8988T (cell line): ENCODE data around the gene MR1.
"Not testable (repeated sequence)": the region's sequence is repeated elsewhere in the genome, so short reads cannot be mapped to it uniquely, and the experiment has no call there.

Source experiments
- DNase-seq: peaks from one replicate; pipeline ENCODE4 v3.0.0; 2011

The MR1 gene

DNA sequence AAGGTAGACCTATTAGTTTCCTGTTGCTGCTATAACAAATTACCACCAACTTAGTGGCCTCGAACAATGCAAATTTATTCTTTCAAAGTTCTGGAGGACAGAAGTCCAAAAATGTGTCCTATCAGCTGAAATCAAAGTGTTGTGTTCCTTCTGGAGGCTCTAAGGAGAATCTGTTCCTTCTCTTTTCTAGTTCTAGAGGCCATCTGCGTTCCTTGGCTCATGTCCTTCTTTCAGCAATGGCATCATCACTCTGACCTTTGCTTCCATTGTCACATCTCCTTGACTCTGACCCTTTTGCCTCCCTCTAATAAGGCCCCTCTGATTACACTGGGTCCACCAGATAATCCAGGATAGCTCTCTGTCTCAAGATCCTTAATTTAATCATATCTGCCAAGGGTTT is 1.2 kb upstream of the MR1 start:
- DNase-seq = no peak

GRCh38 chr1:181033128-181033798 is 520 bp upstream of the MR1 start:
- no peak for DNase-seq

- not testable (repeated sequence) for DNase-seq
Measured at GRCh38 chr1:181035210-181035609, 1.4 kb downstream of the MR1 start.

DNA sequence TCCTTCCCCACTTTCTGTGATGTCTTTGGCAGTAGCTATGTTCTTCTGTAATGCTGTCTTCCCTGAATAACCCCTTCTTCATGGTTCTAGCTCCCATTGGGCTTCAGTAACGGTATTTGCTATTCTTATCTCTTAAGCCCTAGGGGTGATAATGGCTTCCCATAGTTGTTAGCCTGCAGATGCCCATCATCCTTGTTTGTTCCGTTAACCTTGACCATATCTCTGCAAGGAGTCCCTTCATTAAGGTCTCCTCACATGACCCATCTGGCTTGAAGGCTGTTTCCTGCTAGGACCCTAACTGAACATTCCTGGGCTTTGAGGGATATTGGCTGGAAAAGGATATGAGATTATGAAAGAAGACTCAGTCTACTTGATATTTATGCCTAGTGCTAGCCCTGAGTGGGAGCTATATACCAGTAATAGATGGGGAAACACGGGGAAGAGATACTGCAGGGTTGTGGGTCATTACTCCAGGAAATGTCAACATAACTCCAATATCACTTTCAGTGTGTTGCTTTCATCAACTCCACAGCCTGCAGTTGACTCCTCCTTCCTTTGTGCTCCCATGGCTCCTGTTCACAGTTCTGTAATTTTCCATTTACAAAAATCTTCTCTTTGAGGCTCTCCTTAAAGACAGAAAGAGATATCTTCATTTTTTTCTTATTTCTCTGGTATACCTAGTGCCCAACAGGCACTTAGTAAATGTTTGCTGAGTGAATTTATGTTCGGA is 2.5 kb downstream of the MR1 start:
- DNase-seq = no peak

GRCh38 chr1:181037386-181037785 is 3.6 kb downstream of the MR1 start:
- no peak for DNase-seq

GRCh38 chr1:181038399-181038873 is 4.7 kb downstream of the MR1 start:
- DNase-seq = peak; percentile 76

DNA sequence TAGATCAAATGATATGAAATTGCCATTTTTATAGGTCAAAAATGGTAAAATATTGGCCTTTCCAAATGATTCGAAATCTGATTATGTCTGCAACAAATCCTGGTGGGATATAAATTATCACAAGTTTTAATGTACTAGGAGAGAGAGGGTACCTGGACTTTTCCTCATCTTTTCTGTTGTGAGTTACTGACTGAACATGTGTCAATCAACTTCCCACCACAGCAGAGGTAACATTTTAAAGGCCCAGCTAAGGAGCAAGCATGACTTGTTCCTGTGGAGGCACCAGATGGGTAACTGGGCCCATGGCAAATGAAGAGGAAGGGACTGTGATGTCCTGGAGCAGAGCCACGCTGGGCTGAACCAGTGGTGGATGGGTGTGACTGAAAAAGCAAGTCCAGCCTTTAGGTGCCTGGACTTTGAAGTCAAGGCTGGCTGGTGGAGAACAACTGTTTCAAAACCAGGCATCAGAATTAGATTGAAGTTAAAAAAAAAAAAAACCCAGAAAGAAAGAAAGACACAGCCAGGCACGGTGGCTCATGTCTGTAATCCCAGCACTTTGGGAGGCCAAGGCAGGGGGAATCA is 6.6 kb downstream of the MR1 start:
- DNase-seq = no peak

DNA sequence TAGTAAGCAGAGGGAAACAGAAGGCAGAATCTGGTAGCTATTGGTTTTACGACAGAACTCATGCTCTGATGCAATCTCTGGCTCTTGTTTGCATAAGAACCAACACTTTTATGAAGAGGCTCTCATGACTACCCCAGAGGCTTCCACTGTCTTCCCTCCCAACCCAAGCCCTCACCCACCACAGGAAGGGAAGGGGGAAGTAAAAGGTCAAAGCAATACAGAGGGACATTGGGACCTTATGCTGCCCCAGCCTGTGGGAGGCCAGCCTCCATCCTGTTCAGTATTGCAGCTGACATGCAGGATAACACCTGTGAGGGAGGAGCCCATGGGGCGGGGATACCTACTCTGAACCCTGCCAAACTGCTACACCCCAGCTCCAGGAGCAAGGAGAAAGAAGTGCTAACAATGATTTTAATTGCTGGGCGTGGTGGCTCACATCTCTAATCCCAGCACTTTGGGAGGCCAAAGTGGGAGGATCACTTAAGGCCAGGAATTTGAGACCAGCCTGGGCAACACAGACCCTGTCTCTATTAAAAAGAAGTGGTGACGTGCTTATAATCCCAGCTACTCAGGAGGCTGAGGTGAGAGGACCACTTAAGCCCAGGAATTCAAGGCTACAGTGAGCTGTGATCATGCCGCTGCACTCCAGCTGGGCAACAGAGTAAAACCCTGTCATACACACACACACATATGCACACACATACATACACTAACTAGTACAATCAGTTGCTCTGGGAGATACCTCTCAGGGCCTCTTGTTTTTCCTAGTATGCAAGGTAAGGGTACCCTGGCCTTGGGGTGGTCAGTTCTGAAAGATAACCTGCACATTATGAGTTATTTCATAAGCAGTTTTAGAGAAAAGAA is 9.5 kb downstream of the MR1 start:
- DNase-seq = no peak

GRCh38 chr1:181044449-181044966 is 10.7 kb downstream of the MR1 start:
- no peak for DNase-seq

GRCh38 chr1:181045946-181046345 is 12.2 kb downstream of the MR1 start:
- DNase-seq = not testable (repeated sequence)

- no peak for DNase-seq
Measured at GRCh38 chr1:181049378-181049777, 15.6 kb downstream of the MR1 start.

- DNase-seq = no peak
Measured at GRCh38 chr1:181050922-181051321, 17.1 kb downstream of the MR1 start.

- no peak for DNase-seq
Measured at GRCh38 chr1:181056560-181056959, 22.8 kb downstream of the MR1 start.

DNA sequence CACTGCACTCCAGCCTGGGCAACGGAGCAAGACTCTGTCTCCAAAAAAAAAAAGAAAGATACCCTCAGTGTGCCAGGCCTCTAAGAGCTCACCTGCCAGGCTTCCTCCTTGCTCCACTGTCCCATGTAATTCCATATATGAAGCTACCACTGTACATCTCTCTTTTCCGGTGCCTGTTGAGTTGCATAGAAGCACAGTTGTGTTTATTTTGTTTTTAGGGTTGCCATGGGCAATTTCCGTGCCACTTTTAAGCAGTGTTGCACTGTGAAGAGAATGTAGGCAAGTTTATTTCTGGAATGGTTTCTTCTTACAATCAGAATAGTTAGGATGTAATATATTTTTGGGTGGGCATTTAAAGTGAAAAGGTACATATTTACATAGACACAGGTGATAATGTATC is 23.3 kb downstream of the MR1 start:
- DNase-seq = no peak

DNA sequence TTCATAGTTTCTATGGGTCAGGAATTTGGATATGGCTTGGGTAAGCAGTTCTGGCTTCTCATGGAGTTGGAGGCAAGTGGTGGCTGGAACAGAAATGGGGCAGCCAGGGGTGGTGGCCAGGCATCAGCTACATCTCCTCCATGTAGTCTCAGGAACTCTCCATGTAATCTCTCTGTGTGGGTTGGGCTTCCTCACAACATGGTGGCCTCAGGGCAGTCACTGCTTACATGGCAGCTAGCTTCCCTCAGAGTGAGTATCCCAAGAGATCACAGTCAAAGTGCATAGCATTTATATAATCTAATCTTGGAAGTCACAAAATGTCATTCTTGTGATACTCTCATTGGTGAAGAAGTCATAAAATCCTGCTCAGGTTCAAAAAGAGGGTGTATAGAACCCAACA is 25.7 kb downstream of the MR1 start:
- DNase-seq = no peak

- no peak for DNase-seq
Measured at GRCh38 chr1:181060066-181060465, 26.3 kb downstream of the MR1 start.

- DNase-seq = not testable (repeated sequence)
Measured at GRCh38 chr1:181060947-181061346, 27.2 kb downstream of the MR1 start.

DNA sequence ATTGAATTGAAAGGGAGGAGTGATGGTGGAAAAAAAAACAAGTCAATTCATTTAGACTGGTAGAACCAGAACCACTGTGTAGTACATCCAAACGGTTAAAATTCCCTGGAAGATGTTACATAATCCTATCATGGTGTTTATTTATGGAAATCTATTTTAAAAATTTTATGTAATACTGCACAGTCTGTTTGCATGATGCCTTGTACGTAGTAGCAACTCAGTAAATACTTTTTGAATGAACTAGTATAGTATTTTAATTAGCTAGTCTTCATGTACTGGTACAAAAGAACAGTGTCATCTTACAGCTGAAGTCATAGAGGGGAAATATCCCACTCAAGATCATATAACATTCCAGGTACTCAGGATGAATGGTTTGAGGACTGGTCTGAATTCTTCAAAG is 27.7 kb downstream of the MR1 start:
- DNase-seq = no peak

DNA sequence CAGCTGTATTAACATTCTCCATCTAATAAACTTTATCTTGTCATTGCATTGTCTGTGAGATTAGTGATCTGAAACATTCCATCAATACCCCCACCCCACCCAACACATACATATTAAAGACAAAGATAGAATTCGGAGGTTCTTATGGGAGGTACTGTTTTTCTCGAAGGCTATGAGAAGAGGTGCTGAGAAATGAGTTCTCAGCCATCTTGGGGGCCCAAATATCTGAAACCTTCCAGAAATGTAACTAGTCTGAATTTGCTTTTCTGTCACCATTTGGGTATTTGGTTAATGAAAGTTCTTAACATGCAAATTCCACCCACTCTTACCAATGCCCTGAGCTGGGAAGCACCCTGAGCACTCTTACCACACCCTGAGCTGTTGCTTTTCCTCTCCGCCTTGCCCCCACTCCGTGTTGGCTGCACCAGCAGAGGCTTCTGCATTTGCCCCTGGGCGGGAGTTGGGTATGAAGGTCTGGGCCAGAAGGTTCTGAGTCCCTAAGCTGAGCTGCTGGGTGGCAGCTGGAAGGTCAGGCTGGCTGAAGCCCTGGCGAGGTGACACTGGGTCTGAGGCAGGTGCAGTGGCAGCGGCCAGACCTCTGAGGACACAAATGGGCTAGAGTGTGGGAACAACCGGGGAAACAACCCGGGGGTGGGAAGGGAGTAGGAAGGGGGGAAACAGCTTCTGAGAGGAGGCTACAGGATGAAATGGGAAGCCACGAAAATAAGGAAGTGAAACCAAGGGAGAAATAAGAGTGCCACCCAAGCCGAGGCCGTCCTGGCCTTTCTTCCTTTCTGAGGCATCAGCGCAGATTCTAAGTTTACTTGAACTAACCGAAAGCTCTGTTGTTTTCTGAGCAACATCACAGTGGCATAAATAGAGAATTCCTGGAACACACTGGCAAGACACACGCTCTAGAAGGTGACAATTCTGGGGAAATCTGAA is 28.4 kb downstream of the MR1 start:
- no peak for DNase-seq

GRCh38 chr1:181062836-181063428 is 29.1 kb downstream of the MR1 start:
- DNase-seq = no peak

DNA sequence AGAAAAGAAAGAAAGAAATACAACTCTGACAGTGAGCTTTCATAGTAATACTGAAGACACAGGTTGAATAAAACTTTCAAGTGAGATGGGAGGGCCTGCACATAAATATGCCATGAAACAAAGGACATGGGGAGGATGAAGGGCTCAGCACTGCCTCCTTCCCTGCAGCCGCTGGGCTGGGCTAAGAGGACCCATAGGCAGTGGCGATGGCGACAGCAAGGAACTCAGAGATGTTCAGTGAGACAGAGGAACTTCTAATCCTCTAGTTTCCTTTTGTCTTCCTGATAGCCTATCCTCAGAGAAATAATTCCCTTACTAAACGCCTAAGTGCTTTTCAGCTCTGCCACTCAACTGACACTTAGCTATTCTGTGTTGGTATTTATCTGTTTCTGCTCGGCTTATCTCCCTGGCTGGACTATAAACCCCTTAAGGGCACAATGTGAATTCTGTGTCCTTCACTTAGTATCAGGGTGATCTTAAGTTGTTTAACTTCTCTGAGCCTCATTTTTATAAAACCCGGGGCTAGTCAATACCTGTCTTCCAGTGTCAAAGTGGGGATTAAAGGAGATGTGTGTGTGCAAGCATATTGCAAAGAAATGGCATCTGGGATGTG is 30.3 kb downstream of the MR1 start:
- no peak for DNase-seq
